DMS79 (cell line): ENCODE results near the gene INO80.

ENCODE experiments used
- DNase-seq: peaks from one replicate; lab custom pipeline; 2025; lab: John Stamatoyannopoulos, UW

INO80 gene

GRCh38 chr15:41043276-41043951 lies 72.7 kb downstream of the INO80 start:
- no peak for DNase-seq

- no peak for DNase-seq
These were observed 73.2 kb downstream of the INO80 start for GRCh38 chr15:41042851-41043250.

GRCh38 chr15:41039121-41039520 lies 77.0 kb downstream of the INO80 start:
- no peak for DNase-seq

GRCh38 chr15:41032079-41032328 lies 84.1 kb downstream of the INO80 start:
- no peak for DNase-seq

- DNase-seq = no peak
These were observed 84.6 kb downstream of the INO80 start for GRCh38 chr15:41031232-41032078.

GRCh38 chr15:41028853-41029252 lies 87.2 kb downstream of the INO80 start:
- DNase-seq = no peak

- no peak for DNase-seq
These were observed 90.7 kb downstream of the INO80 start for GRCh38 chr15:41025393-41025792.

GRCh38 chr15:41024885-41025284 lies 91.2 kb downstream of the INO80 start:
- no peak for DNase-seq

GRCh38 chr15:41024131-41024530 lies 91.9 kb downstream of the INO80 start:
- DNase-seq = no peak

GRCh38 chr15:41022487-41023090 lies 93.5 kb downstream of the INO80 start:
- DNase-seq = no peak

GRCh38 chr15:41020829-41021228 lies 95.3 kb downstream of the INO80 start:
- no peak for DNase-seq

- no peak for DNase-seq
These were observed 95.8 kb downstream of the INO80 start for GRCh38 chr15:41020311-41020710.

- DNase-seq = no peak
These were observed 96.9 kb downstream of the INO80 start for GRCh38 chr15:41019174-41019573.

- DNase-seq = no peak
These were observed 97.5 kb downstream of the INO80 start for GRCh38 chr15:41018534-41018933.

- no peak for DNase-seq
These were observed 98.9 kb downstream of the INO80 start for GRCh38 chr15:41017066-41017735.

GRCh38 chr15:41013691-41014414 lies 102.2 kb downstream of the INO80 start:
- DNase-seq = no peak

GRCh38 chr15:41011055-41011815 lies 104.8 kb downstream of the INO80 start:
- DNase-seq = no peak

GRCh38 chr15:41010345-41010744 lies 105.7 kb downstream of the INO80 start:
- no peak for DNase-seq

GRCh38 chr15:41006479-41006878 lies 109.6 kb downstream of the INO80 start:
- DNase-seq = no peak

GRCh38 chr15:41004490-41004889 lies 111.6 kb downstream of the INO80 start:
- DNase-seq = no peak

- DNase-seq = no peak
These were observed 114.4 kb downstream of the INO80 start for GRCh38 chr15:41001524-41002214.
